22Rv1 (cell line): Measurements from ENCODE around the gene PPFIA1.

Experiments
- ZFX ChIP-seq: fragments of 450-650 bp; IDR thresholded peaks from 2 replicates; pipeline ENCODE4 v1.6.1; 2017; ENCODE audit warnings: antibody characterized with exemption, borderline replicate concordance
- TF ChIP-seq, protein P1 (sequence below): fragments of 450-650 bp; IDR thresholded peaks from 2 replicates; pipeline ENCODE4 v1.5.1; 2017; ENCODE audit warnings: mild to moderate bottlenecking

DNA sequence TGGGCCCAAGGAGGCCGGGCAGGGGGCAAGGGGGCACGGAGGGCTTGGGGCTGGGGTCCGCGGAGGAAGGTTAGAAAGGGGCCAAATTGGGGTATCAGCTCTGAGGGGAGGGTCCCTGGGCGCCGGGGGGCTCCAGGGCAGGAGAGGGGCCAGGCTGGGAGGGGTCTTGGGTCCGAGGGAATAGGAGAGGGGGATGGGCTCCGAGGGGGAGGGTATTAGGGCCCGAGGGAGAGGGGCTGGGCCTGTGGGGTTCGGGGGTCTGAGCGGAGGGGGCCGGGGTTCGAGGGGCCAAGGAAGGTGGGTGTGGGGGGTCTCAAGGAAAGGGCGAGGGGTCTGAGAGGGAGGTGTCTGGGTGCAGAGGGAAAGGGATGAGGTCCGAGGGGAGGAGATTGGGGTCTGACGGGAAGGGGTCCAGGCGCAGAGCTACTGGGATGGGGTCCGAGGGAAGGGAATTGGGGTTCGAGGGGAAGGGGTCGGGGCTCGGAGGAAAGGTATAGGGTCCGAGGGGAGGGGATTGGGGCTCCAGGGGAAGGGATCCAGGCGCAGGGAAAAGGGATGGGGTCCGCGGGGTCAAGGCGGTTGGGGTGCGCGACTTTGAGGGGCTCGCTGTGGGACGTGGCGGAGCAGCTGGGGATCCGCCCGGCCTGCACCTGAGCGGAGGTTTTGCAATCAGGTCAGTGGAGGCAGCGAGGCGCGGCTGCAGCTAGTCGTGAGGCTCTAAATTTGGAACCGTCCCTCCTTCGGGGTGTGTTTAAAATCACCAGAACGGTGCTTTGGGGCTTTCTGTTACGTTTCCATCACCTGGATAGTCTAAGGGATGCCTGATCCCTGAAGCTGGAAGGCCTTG is 128.6 kb downstream of the PPFIA1 start:
- TF ChIP-seq, protein P1, sequence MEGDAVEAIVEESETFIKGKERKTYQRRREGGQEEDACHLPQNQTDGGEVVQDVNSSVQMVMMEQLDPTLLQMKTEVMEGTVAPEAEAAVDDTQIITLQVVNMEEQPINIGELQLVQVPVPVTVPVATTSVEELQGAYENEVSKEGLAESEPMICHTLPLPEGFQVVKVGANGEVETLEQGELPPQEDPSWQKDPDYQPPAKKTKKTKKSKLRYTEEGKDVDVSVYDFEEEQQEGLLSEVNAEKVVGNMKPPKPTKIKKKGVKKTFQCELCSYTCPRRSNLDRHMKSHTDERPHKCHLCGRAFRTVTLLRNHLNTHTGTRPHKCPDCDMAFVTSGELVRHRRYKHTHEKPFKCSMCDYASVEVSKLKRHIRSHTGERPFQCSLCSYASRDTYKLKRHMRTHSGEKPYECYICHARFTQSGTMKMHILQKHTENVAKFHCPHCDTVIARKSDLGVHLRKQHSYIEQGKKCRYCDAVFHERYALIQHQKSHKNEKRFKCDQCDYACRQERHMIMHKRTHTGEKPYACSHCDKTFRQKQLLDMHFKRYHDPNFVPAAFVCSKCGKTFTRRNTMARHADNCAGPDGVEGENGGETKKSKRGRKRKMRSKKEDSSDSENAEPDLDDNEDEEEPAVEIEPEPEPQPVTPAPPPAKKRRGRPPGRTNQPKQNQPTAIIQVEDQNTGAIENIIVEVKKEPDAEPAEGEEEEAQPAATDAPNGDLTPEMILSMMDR, result no peak
- no peak for TF ChIP-seq ZFX
